Fibroblast of lung (primary cell): Measurements from ENCODE around the gene SCUBE1.
"Not testable (repeated sequence)": the region's sequence is repeated elsewhere in the genome, so short reads cannot be mapped to it uniquely, and the experiment has no call there.

Experiments used
- CTCF ChIP-seq, 2 donors: IDR thresholded peaks in 1 of 2; conservative IDR thresholded peaks in 1 of 2; 1 replicate in 1 of 2; 2 replicates in 1 of 2; pipeline ENCODE4 v1.5.1; 2011 to 2012; ENCODE audit warnings: low read length in 2 of 2, control low read depth in 1 of 2, inconsistent platforms in 1 of 2, low read depth in 1 of 2, mild to moderate bottlenecking in 1 of 2
- EZH2 ChIP-seq: IDR thresholded peaks from 2 replicates; pipeline ENCODE4 v1.5.1; 2012; ENCODE audit warnings: low read length, control low read depth, mild to moderate bottlenecking; ENCODE audit errors: missing control alignments

GRCh38 chr22:43355688-43356087, 12.5 kb upstream of the SCUBE1 start:
- TF ChIP-seq CTCF (conservative IDR thresholded peaks at IDR 0.05 in 1 of 2, IDR thresholded peaks at IDR 0.05 in 1 of 2; ENCODE audit: low read depth in 1 of 2, low read length in 2 of 2); EZH2: not testable (repeated sequence)
